NCI-H748 (cell line): ENCODE measurements around the gene ALKBH5.
A peak's percentile ranks its signal among the peaks of the same experiment; 100 is the strongest.

Experiments used
- DNase-seq: peaks from one replicate; lab custom pipeline; 2025; ENCODE audit not compliant: unreplicated experiment; lab: John Stamatoyannopoulos, UW

The ALKBH5 gene

GRCh38 chr17:18257982-18258355, 74.3 kb downstream of the ALKBH5 start:
- DNase-seq: peak; percentile 78

- peak; percentile 67 for DNase-seq
Measured at GRCh38 chr17:18258356-18259038, 74.9 kb downstream of the ALKBH5 start, which contains the start of gene FLII. Gene FLII, minus strand, starts transcription at chr17:18258738. Its CDS starts 48 bp downstream, at chr17:18258690.
